GM19035 (cell line): ENCODE results near the gene GRIN3A.
"Not testable (repeated sequence)": the region's sequence is repeated elsewhere in the genome, so short reads cannot be mapped to it uniquely, and the experiment has no call there.

Source experiments
- ATAC-seq: cut with Tn5 transposase; IDR thresholded peaks from one replicate; pipeline ENCODE4 v1.9.1; 2021; ENCODE audit not compliant: unreplicated experiment

Gene GRIN3A

GRCh38 chr9:101738566-101739183 lies at the start of gene GRIN3A:
TSS of gene GRIN3A (minus strand) at chr9:101738647. CDS start at chr9:101737979, 668 bp downstream.
- ATAC-seq = no peak

- ATAC-seq = no peak
Measured at GRCh38 chr9:101787891-101788290, 49.4 kb upstream of the GRIN3A start.

DNA sequence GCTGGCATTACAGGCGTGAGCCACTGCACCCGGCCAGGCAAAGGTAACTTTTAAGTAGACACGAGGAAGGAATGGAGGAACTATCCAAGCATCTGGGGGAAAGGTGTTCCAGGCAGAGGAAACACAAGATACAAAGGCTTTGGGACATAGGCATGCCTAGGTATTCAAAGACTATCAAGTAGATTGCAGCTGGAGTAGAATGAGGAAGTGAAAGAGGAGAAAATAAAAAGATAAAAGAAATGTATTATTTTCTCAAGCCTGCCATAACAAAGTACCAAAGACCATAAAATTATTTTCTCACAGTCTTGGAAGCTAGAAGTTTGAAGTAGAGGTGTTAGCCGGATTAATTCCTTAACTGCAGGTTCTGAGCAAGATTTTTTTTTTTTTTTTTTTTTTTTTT lies 39.9 kb upstream of the GRIN3A start:
- no peak for ATAC-seq

GRCh38 chr9:101764472-101764871 lies 26.0 kb upstream of the GRIN3A start:
- no peak for ATAC-seq

DNA sequence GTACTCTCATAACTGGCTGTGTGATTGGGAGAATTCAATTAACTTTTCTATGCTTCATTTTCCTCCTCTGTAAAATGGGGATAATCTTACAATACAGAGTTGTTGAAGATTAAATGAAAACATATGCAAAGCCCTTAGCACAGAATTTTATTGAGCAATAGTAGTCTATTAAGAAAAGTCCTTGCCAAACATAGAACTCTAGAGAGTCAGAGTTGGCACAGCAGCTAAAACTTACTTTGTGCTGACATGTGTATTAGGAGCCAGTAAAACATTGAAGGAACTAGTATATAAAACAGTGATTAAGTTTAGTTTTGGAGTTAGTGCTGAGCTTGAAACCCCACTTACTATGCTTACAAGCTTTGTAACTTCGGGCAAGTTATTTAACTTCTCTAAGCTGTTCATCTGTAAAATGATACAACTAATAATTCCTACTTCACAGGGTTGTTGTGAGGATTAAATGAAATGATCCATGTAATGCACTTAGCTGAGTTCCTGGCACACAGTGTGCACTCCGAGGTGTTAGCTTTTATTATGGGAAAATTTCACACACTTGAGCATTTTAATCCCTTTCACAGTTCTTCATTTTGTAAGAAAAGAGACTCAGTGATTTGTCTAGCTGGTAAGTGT lies 20.0 kb upstream of the GRIN3A start:
- no peak for ATAC-seq

- no peak for ATAC-seq
Measured at GRCh38 chr9:101753716-101754115, 15.3 kb upstream of the GRIN3A start.

- no peak for ATAC-seq
Measured at GRCh38 chr9:101751895-101752294, 13.4 kb upstream of the GRIN3A start.

DNA sequence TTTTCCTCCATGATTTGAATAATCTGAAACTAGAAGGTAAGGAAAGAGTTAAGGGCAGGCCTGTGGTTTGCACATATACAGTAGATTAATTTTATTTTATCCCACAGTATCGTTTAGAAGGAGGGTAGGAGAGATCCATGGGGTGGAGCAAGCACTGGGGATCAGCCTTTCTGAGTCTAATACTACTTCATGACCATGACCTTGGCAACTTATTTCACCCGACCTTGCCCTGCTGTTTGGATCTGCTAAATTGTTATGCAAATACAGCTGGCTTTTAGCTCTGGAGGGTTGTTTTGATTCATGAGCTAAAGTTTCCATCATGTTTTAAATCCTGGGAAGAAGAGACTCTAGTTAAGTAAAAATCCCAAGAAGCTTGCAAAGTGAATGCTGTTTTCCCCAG lies 864 bp upstream of the GRIN3A start:
- ATAC-seq = no peak

GRCh38 chr9:101737705-101738565 lies 512 bp downstream of the GRIN3A start:
- no peak for ATAC-seq

- ATAC-seq = no peak
Measured at GRCh38 chr9:101737165-101737704, 1.2 kb downstream of the GRIN3A start.

DNA sequence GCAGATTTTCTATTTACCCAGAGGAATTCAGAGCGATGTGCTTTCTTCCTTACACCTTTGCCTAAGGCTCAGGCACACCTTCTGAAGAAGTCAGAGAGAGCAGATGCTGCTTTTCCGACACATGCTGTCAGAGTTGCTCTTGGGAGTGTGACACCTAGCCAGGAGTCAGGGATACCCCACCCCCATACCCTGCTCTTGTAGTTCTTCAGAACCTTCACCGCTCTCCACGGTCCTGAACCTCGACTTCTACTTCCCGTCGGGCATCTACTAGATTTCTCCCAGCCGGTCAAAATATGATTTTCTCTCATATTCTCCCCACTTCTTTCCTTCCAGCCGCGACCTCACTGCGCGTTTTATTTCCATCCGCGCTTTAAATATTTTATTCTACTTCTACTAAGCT lies 1.7 kb downstream of the GRIN3A start:
- ATAC-seq = no peak

- ATAC-seq = no peak
Measured at GRCh38 chr9:101731429-101731828, 7.0 kb downstream of the GRIN3A start.

- peak; percentile 90 for ATAC-seq
Measured at GRCh38 chr9:101727612-101728524, 10.6 kb downstream of the GRIN3A start.

GRCh38 chr9:101724271-101724670 lies 14.2 kb downstream of the GRIN3A start:
- not testable (repeated sequence) for ATAC-seq

DNA sequence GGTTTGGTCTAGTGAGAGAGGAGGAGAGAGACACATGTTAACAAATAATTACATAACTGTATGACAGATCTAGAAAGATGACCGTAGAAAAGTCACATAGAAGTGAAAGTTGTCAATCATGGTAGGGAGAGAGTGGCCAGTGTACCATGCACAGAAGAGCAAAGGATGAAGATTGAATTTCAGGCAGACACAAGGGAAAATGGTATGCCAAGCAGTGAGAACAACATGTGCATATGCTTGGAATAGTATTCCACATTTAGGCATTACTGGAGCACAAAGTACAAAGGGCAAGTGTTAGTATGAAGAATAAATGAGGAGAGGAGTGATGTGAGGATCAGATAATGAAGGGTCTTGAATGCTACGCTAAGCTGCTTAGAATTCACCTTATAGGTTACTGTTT lies 20.3 kb downstream of the GRIN3A start:
- ATAC-seq = no peak

DNA sequence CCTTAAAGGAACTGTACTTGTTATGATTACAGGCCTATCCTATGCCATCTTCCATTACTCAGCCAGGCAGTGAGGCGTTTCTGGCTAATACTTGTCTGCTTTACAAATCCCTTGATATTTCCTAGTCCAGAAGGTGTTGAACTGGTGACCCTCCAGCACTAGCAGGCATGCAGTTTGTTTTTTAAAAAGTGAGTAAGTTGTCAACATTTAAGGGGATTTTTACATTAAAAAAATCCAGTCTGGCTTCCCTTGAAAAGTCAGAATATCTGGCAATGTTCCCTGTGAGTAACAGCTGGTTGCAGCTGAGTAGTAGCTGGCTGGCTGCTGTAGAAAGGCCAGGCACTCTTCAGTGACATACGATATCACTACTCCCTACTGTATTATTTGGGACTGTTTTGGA lies 21.8 kb downstream of the GRIN3A start:
- no peak for ATAC-seq

GRCh38 chr9:101711330-101711941 lies 27.0 kb downstream of the GRIN3A start:
- peak; percentile 87 for ATAC-seq

DNA sequence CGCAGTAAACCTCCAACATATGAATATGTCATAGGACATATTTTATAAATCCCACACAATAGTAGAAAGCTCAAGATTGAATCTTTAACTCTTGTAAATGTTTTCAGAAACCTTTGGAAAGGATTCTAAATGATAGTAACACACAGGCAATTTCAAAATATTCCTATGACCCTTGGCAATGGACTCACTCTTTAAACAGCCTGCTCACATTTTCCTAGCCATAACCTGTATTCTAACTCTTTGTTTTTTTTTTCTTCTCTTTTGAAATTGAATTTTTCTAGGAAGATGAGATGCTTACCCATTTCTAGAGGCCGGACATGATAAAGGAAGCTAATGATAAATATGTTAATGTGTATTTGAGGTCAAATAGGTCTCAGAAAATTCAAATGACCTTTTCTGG lies 29.6 kb downstream of the GRIN3A start:
- no peak for ATAC-seq

- no peak for ATAC-seq
Measured at GRCh38 chr9:101707721-101708120, 30.7 kb downstream of the GRIN3A start.

GRCh38 chr9:101706997-101707396 lies 31.4 kb downstream of the GRIN3A start:
- ATAC-seq = no peak
